Astrocyte of the spinal cord (primary cell): Measurements from ENCODE around the gene HERC6.

Source experiments
- DNase-seq: peaks from one replicate; pipeline ENCODE4 v3.0.0; 2011; ENCODE audit warnings: low read depth, low spot score
- H3K4me3 ChIP-seq: 2 replicates; pipeline ENCODE4 v1.5.1; 2011; ENCODE audit warnings: low read depth, mild to moderate bottlenecking, low read length, moderate library complexity
- CTCF ChIP-seq: IDR thresholded peaks from 2 replicates; pipeline ENCODE4 v1.5.1; 2012; ENCODE audit warnings: low read depth, mild to moderate bottlenecking, low read length, inconsistent platforms
- in situ Hi-C: cut with HindIII; loops from 2 replicates; pipeline ENCODE4 v1.10.0; 2017; ENCODE audit warnings: low sequenced_read_pairs

The HERC6 gene

DNA sequence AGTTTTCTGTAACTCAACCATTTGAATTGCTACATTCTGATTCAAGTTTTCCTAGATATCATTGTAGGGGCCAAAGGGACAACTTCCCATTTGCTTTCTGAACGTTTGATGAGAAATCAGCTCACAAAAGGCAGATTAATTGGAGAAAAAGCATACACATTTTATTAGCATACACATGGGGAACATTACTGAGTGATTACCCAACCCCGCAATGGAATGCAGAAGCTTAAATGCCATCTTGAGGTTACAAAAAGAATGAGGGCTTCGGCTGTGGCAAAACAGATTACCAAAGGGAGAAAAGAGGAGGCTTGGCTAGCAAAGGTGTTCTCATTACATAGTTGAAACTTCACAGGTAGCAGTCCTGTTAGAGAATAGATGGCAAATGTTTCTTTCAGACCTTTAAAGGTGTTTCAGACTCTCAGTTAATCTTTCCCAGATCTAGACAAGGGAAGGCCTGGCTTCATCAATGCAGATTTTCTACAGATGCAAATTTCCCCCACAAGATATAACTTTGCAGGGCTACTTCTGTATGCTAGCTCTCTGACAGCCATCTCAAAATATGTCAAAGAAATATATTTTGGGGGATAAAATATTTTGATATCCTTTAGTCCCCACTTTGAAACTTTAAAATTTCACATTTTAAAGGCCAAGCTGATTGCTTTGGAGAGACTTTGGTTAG, 26.5 kb upstream of the HERC6 start:
- in situ Hi-C loops = no loop called here
- TF ChIP-seq CTCF = no peak
- DNase-seq = peak; percentile 28
- no peak overlapping the region for H3K4me3 ChIP-seq

DNA sequence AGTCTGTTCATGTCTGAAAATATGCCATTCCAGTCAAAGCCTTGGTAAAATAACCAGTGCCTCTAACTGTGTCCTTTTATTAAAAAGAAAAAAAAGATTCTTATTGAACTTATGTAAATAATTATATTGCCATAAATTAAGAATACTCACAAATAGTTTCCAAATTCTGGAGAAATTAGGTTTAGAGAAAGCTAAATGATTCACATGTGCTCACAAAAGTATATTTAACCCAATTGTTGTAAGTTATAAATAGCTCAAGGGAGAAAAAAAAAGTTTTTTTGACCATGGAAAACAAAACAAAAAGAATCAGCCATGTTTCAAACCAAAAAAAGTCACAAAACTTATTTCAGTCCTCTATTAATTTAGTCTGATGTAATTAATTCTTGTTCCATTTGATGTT, 25.3 kb upstream of the HERC6 start:
- no peak for TF ChIP-seq CTCF
- in situ Hi-C loops = no loop called here
- no peak overlapping the region for H3K4me3 ChIP-seq
- peak; percentile 18 for DNase-seq

DNA sequence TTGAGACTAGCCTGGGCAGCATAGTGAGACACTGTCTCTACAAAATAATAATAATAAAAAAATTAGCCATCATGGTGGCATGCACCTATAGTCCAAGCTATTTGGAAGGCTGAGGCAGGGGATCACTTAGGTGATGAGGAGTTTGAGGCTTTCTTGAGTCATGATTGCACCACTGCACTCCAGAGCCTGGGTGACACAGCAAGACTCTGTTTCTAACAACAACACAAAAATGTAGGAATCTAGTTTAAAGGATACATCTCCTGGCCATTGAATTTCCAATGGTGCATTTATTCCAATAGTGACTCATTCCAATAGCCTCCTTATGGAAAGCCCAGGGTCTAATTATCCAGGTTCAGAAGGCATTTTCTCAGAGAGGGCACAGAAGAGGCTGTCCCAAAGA, 21.9 kb upstream of the HERC6 start:
- in situ Hi-C loops = no loop called here
- H3K4me3 ChIP-seq = no peak overlapping the region
- DNase-seq = no peak
- TF ChIP-seq CTCF = no peak

DNA sequence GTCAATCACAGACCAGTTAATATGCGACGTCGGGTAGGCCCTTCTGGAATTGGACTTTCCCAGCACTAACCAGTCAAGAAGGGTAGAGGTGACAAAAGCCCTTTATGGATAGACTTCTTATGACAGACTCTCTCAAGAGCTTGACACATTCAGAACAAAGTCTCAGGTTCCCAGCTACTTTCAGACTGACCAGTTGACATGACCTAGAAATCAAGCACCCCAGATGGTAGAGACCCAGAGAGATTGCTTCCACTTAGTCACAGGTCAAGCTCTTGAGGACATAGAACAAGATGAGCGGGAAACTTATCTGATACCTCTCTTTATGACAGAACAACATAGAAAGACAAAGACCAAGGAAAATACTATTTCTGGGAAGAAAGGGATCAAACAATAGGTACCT, 21.4 kb upstream of the HERC6 start:
- no peak for TF ChIP-seq CTCF
- in situ Hi-C loops = no loop called here
- H3K4me3 ChIP-seq = no peak overlapping the region
- no peak for DNase-seq

DNA sequence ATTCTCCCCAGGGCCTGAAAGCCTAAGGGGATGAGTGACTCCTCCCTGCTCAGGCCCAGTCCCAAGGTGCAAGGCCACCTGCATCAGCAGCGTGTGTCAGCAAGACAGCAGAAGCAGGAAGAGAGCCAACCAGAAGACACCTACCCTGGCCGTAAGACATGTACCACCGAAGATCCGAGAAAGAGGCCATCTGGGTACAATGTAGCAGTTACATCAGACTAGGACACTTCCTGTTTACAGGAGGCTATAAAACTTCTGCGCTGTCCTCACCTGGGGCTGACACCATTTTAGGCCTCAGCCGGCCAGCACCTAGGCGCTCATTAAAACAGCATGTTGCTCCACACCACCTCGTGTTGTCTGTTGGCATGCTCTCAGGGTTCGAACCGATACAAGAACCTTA, 19.1 kb upstream of the HERC6 start:
- in situ Hi-C loops = no loop called here
- DNase-seq = no peak
- no peak for TF ChIP-seq CTCF
- H3K4me3 ChIP-seq = no peak overlapping the region

GRCh38 chr4:88360256-88360655, 18.4 kb upstream of the HERC6 start:
- TF ChIP-seq CTCF = no peak
- H3K4me3 ChIP-seq = no peak overlapping the region
- in situ Hi-C loops = no loop called here
- no peak for DNase-seq
